Non-pigmented ciliary epithelial cell (primary cell): ENCODE data around the gene OMP.

ENCODE experiments used
- DNase-seq: peaks from one replicate; pipeline ENCODE4 v3.0.0-alpha.2; 2010; ENCODE audit warnings: low read depth

Gene OMP

DNA sequence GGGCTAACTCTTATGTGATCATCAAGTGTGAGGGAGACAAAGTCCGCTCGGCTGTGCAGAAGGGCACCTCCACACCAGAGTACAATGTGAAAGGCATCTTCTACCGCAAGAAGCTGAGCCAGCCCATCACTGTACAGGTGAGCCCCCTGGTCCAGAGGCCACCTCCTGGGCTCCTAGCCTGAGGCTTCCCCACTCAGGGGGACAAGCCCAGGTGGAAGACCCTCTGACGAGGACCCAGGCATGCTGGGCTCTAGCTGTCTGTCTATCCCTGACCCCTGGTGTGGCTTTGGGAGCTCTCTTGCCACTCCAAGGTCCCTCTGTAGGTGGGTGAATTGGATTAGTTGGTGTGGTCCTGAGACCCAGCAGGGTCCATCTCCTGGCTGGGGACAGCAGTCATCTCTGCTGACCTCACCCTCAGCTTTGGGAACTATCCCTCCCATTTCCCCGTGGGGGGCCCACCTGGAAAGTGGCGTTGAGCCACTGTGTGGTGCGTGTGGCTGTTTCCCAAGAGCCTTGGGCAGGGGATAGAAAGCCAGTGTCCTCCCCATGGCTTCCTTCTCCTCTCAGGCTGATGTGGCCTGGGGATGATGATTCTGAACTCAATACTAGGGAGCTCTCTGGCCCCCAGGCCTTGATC lies 20.1 kb downstream of the OMP start:
- no peak for DNase-seq

DNA sequence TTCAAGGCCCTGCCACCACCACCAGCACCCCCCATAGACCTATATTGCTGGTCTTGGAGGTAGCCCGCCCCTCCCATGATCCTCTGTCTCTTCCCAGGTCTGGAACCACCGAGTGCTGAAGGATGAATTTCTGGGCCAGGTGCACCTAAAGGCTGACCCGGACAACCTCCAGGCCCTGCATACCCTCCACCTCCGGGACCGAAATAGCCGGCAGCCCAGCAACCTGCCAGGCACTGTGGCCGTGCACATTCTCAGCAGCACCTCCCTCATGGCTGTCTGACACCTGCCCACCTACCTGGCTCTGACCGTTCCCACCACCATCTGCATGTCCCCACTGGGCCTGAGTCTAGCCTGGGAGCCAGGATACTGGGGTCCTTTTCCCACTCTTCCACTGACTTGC lies 21.0 kb downstream of the OMP start:
- no peak for DNase-seq

GRCh38 chr11:77124041-77124440 lies 21.4 kb downstream of the OMP start:
- no peak for DNase-seq

GRCh38 chr11:77124488-77124887 lies 21.8 kb downstream of the OMP start:
- DNase-seq = no peak

DNA sequence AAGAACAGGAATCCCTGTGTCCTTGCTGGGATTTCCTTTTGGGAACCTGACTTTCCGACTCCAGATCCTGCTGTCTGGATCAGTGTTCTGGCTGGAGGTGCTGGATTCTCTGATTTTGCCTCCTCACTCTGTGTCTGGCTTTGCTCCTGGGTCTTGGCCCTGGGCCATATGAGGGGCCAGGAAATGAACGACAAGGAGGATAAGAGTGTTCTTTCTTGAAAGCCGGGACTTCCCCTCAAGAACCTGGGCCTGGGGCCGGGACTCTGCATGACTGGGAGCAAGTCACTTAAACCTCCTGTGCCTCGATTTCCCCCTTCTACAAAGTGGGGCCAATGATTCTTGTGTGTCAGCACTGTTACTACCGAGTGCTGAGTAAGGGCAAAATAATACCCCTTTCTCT lies 22.6 kb downstream of the OMP start:
- no peak for DNase-seq

- no peak for DNase-seq
These were observed 23.1 kb downstream of the OMP start for GRCh38 chr11:77125695-77126094.

DNA sequence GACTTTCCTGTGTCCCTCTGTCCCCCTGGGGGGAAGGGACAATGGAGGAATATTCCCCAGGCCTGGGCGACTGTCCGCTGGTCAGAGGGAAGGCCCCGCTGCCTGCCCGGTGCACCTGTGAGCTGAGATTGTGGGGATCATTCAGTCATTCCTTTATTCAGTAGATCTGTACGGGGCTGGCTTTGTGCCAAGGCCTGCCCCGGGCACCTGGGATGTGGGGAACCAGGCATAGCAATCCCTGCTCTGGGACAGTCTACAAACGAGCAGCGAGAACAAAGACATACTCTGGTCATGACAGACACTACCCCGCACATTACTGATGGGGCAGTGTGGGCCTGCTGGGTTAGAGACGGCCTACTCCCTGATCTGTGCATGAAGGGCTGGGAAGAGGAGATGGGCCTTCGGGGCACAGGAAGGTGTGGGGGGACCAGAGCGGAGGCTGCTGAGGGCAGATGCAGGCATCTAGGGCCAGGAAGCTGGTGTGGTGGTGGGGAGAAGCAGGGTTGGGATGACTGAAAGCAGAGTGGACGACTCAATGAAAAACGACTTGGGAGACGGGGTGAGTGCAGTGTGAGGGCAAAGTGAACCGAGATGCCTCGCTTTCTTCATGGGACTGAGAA lies 23.6 kb downstream of the OMP start:
- DNase-seq = no peak

GRCh38 chr11:77126861-77127234 lies 24.2 kb downstream of the OMP start:
- DNase-seq = no peak

- DNase-seq = no peak
These were observed 24.7 kb downstream of the OMP start for GRCh38 chr11:77127235-77127911.

GRCh38 chr11:77127920-77128691 lies 25.5 kb downstream of the OMP start, which contains the start of gene MYO7A:
Gene MYO7A (plus strand): TSS chr11:77128246. CDS start chr11:77130635, 2,389 bp downstream.
- no peak for DNase-seq

DNA sequence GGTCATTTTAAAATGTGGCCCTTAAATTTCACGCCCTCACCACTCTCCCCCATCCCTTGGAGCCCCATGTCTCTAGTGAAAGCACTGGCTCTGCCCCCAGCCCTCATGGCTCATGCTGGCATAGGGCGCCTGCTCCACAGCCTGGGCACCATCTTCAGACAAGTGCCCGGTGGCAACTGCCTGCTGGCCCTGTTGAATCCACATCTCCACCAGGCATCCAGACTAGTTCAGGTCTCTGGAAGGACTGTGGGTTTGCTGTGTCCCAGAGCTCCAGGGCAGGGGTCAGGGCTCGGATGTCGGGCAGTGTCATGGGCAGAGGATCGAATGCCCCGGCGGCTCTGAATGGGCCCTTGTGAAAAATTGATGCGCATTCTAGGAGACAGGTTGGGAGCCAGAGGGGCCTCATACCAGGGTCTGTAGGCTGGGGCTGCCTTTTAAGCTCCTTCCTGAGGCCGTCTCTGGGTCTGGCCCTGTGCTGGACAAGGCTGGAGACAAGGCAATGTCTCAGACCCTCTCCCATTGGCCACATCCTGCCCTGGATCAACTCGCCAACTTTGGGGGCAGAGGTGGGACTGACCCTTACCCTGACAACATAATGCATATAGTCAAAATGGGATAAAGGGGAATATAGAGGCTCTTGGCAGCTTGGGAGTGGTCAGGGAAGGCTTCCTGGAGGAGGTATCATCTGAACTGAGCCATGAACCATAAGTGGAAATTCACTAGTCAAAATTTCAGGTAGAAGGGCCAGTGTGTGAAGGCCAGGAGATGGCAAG lies 26.6 kb downstream of the OMP start:
- DNase-seq = no peak

DNA sequence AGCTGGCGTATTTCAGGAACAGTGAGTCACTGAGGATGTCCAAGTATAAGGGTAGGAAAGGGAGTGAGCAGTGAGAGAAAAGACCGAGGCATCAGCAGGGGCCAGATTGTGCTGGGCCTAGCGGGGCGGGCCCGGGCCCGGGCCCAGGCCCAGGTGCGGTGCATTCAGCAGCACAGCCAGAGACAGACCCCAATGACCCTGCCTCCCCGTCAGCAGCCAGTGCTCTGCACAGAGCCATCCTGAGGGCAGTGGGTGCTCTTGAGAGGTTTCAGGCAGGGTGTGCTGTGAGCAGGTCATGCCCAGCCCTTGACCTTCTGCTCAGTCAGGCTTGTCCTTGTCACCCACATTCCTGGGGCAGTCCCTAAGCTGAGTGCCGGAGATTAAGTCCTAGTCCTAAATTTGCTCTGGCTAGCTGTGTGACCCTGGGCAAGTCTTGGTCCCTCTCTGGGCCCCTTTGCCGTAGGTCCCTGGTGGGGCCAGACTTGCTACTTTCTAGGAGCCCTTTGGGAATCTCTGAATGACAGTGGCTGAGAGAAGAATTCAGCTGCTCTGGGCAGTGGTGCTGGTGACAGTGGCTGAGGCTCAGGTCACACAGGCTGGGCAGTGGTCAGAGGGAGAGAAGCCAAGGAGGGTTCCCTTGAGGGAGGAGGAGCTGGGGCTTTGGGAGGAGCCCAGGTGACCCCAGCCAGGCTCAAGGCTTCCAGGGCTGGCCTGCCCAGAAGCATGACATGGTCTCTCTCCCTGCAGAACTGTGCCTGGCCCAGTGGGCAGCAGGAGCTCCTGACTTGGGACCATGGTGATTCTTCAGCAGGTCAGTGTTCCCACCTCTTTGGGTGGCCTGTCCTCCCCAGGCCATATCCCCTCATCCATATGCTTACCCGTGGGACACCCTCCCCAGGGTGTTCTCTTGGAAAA lies 27.5 kb downstream of the OMP start:
- DNase-seq = no peak

DNA sequence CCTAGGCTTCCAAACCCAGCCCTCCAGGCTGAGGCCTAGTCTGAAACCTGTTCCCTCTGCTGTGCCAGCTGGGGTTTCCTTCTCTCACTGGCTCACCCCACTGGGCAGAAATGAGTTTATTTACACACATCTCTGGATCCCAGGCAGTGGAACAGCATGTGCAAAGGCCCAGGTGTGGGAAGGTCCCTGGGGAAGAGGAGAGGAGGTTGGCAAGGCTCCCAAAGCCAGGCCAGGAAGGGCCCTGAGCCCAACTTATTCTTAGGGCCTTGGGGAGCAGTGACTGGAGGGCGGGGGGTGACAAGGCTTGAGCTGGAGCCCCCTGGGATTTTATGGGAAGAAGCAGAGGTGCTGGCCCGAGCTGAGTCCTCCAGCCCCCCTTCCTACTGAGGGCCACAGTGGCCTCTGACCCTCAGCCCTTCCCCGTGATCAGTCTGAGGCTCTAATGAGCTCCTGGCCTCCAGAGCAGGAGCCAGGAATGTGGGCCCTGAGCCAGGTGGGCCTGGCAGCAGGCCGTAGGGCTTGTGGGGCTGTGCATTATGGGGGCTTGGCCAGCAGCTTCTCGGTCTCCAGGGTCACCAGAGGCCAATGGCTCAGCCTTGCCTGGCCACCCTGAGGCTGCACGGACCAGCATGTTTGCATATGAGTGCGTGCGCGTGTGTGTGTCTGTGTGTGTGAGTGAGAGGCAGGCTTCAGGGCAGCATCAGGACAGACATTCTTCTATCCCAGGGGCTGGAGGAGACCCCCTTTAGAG lies 28.3 kb downstream of the OMP start:
- DNase-seq = no peak

GRCh38 chr11:77131560-77131959 lies 28.9 kb downstream of the OMP start:
- no peak for DNase-seq

DNA sequence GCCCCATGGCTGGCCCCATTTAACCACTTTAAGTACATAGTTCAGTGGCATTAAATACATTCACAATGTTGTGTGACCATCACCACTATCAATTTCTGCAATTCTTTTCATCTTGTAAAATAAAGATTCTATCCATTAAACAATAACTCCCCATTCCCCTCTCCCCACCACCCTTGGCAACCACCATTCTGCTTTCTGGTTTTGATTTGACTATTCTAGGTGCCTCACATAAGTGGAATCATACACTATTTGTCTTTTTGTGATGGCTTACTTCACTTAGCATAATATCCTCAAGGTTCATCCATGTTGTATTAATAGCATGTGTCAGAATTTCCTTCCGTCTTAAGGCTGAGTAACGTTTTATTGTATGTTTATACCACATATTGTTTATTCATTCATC lies 32.4 kb downstream of the OMP start:
- no peak for DNase-seq

DNA sequence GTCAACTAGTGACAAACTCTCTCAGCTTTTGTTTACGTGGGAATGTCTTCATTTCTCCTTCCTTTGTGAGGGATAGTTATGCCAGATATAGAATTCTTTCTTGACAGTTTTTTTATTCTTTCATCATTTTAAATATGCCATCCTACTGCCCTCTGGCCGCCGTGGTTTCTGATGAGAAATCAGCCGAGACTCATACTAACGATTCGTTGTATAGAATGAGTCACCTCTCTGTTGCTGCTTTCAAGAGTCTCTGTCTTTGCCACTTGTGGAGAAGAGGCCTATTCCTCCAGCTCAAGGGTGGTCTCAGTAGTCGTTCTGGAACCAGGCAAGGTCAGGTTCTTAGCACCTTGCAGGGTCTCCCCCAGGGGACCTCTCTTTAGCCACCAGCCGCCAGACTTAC lies 33.4 kb downstream of the OMP start:
- DNase-seq = no peak

GRCh38 chr11:77136784-77137420 lies 34.3 kb downstream of the OMP start:
- no peak for DNase-seq

- DNase-seq = no peak
These were observed 34.8 kb downstream of the OMP start for GRCh38 chr11:77137421-77137820.

- DNase-seq = no peak
These were observed 35.5 kb downstream of the OMP start for GRCh38 chr11:77138106-77138649.
